ENCODE data around the gene INPP5D.
"Not testable (repeated sequence)": the region's sequence is repeated elsewhere in the genome, so short reads cannot be mapped to it uniquely, and the experiment has no call there.

The INPP5D gene

GRCh38 chr2:233189025-233189424 is 128.9 kb downstream of the INPP5D start:
- Histone ChIP-seq H3K27ac (ENCODE audit: low read depth, low read length) (no peak overlapping the region), H3K4me1 (ENCODE audit: insufficient read depth, low read length) (0 out of 2 replicates have a peak, but pooled peaks cover 4% of the 10 kb centered on the region), H3K36me3 (ENCODE audit: insufficient read depth, low read length) (no peaks in the 10 kb centered on the region), H3K9ac (ENCODE audit: low read depth, low read length) (no peak overlapping the region), H3K27me3 (ENCODE audit: insufficient read depth, low read length) (no peaks in the 10 kb centered on the region), H3K4me3 (ENCODE audit: low read length) (no peak overlapping the region), H3K9me3 (ENCODE audit: insufficient read depth, low read depth, low read length) (no peaks in the 10 kb centered on the region)
- WGBS, result 87% methylated on average over 8 of the region's 8 CpGs

GRCh38 chr2:233191016-233191415 is 130.9 kb downstream of the INPP5D start:
- H3K4me1 ChIP-seq (ENCODE audit: insufficient read depth, low read length); H3K9me3 ChIP-seq (ENCODE audit: insufficient read depth, low read depth, low read length); H3K4me3 ChIP-seq (ENCODE audit: low read length); H3K36me3 ChIP-seq (ENCODE audit: insufficient read depth, low read length); H3K27me3 ChIP-seq (ENCODE audit: insufficient read depth, low read length); H3K9ac ChIP-seq (ENCODE audit: low read depth, low read length); H3K27ac ChIP-seq (ENCODE audit: low read depth, low read length): not testable (repeated sequence)
- 91% methylated on average over 2 of the region's 2 CpGs for WGBS

DNA sequence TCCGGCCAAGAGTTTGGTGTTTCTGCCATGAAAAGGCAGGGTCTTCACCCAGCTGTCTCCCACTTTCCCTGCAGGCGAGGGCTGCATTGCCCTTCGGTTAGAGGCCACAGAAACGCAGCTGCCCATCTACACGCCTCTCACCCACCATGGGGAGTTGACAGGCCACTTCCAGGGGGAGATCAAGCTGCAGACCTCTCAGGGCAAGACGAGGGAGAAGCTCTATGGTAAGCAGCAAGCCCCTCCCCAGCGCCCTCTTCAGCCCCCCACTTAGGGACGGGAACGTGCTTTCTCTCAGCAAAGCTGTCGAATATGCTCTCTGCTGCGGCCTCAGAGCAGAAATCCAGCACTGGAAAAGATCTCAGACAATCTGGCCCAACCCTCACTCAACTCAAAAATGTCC is 133.6 kb downstream of the INPP5D start:
- Histone ChIP-seq H3K27me3 (ENCODE audit: insufficient read depth, low read length) (no peaks in the 10 kb centered on the region), H3K27ac (ENCODE audit: low read depth, low read length) (no peak overlapping the region), H3K36me3 (ENCODE audit: insufficient read depth, low read length) (no peaks in the 10 kb centered on the region), H3K4me3 (ENCODE audit: low read length) (no peak overlapping the region), H3K9me3 (ENCODE audit: insufficient read depth, low read depth, low read length) (no peaks in the 10 kb centered on the region), H3K9ac (ENCODE audit: low read depth, low read length) (no peak overlapping the region), H3K4me1 (ENCODE audit: insufficient read depth, low read length) (0 out of 2 replicates have a peak, but pooled peaks cover 3% of the 10 kb centered on the region)
- 73% methylated on average over 11 of the region's 11 CpGs for WGBS

GRCh38 chr2:233195027-233195426 is 134.9 kb downstream of the INPP5D start:
- Histone ChIP-seq H3K4me1 (ENCODE audit: insufficient read depth, low read length) (no peaks in the 10 kb centered on the region), H3K27ac (ENCODE audit: low read depth, low read length) (no peak overlapping the region), H3K36me3 (ENCODE audit: insufficient read depth, low read length) (no peaks in the 10 kb centered on the region), H3K9ac (ENCODE audit: low read depth, low read length) (no peak overlapping the region), H3K9me3 (ENCODE audit: insufficient read depth, low read depth, low read length) (no peaks in the 10 kb centered on the region), H3K4me3 (ENCODE audit: low read length) (no peak overlapping the region), H3K27me3 (ENCODE audit: insufficient read depth, low read length) (no peaks in the 10 kb centered on the region)
- WGBS, result 98% methylated on average over 5 of the region's 5 CpGs

DNA sequence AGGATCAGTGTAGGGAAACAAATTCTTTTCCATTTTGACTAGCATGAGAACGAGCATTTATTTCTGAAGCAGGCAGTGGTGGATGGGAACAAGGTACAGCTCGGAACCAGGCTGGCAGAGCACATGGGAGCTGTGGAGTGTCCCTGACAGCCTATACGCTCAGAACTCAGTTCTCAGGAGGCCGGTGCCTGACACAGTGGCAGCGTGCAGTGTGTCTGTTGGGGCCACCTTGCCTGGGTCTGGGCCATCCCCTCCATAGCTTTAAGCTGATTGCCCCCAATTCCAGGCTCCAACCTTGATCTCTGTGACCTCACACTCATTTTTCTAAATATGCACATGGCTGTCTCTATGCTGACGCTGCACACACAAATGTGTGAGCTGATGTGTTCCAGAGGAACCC is 136.9 kb downstream of the INPP5D start:
- peaks cover 4% of the 10 kb centered on the region; the same call in 1 of the 2 replicates for H3K27me3 ChIP-seq (ENCODE audit: insufficient read depth, low read length)
- no peaks in the 10 kb centered on the region for H3K36me3 ChIP-seq (ENCODE audit: insufficient read depth, low read length)
- no peak overlapping the region for H3K27ac ChIP-seq (ENCODE audit: low read depth, low read length)
- no peaks in the 10 kb centered on the region for H3K4me1 ChIP-seq (ENCODE audit: insufficient read depth, low read length)
- no peaks in the 10 kb centered on the region for H3K9me3 ChIP-seq (ENCODE audit: insufficient read depth, low read depth, low read length)
- WGBS, result 93% methylated on average over 6 of the region's 6 CpGs
- H3K4me3 ChIP-seq (ENCODE audit: low read length), result no peak overlapping the region
- no peak overlapping the region for H3K9ac ChIP-seq (ENCODE audit: low read depth, low read length)

DNA sequence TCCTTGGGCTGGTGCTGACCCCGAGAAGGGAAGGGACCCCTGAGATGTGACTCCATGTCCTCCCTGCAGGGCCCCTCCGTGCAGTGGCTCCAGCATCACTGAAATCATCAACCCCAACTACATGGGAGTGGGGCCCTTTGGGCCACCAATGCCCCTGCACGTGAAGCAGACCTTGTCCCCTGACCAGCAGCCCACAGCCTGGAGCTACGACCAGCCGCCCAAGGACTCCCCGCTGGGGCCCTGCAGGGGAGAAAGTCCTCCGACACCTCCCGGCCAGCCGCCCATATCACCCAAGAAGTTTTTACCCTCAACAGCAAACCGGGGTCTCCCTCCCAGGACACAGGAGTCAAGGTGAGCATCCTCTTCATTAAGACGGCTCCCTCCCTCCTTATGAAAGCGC is 137.9 kb downstream of the INPP5D start:
- H3K36me3 ChIP-seq (ENCODE audit: insufficient read depth, low read length), result no peaks in the 10 kb centered on the region
- peaks cover 3% of the 10 kb centered on the region for H3K9me3 ChIP-seq (ENCODE audit: insufficient read depth, low read depth, low read length)
- H3K4me3 ChIP-seq (ENCODE audit: low read length), result no peak overlapping the region

GRCh38 chr2:233199870-233200269 is 139.7 kb downstream of the INPP5D start:
- Histone ChIP-seq H3K36me3 (ENCODE audit: insufficient read depth, low read length) (no peaks in the 10 kb centered on the region), H3K9me3 (ENCODE audit: insufficient read depth, low read depth, low read length) (peaks cover 9% of the 10 kb centered on the region), H3K4me3 (ENCODE audit: low read length) (no peak overlapping the region), H3K4me1 (ENCODE audit: insufficient read depth, low read length) (no peaks in the 10 kb centered on the region), H3K9ac (ENCODE audit: low read depth, low read length) (no peak overlapping the region), H3K27me3 (ENCODE audit: insufficient read depth, low read length) (peaks cover 4% of the 10 kb centered on the region; the same call in 1 of the 2 replicates), H3K27ac (ENCODE audit: low read depth, low read length) (no peak overlapping the region)
- WGBS, result 92% methylated on average over 10 of the region's 10 CpGs

More for the DNA sequence above, 137.9 kb downstream of the INPP5D start:
- Histone ChIP-seq H3K4me1 (ENCODE audit: insufficient read depth, low read length) (no peaks in the 10 kb centered on the region), H3K9ac (ENCODE audit: low read depth, low read length) (no peak overlapping the region), H3K27ac (ENCODE audit: low read depth, low read length) (no peak overlapping the region), H3K27me3 (ENCODE audit: insufficient read depth, low read length) (peaks cover 4% of the 10 kb centered on the region; the same call in 1 of the 2 replicates)
- WGBS, result 91% methylated on average over 12 of the region's 12 CpGs

DNA sequence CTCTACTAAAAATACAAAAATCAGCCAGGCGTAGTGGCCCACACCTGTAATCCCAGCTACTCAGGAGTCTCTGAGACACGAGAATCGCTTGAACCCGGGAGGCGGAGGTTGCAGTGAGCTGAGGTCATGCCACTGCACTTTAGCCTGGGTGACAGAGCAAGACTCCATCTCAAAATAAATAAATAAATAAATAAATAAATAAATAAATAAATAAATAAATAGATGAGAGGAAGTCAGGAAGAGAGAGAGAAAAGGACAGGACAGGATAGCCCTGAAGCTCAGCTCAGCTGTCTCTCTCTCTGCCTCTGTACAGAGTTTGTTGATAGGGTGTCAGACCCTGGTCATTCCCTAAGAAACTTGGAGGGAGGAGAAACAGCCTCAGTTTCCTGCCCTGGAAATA is 140.6 kb downstream of the INPP5D start:
- WGBS, result 95% methylated on average over 5 of the region's 5 CpGs
- H3K4me3 ChIP-seq (ENCODE audit: low read length); H3K36me3 ChIP-seq (ENCODE audit: insufficient read depth, low read length); H3K9ac ChIP-seq (ENCODE audit: low read depth, low read length); H3K4me1 ChIP-seq (ENCODE audit: insufficient read depth, low read length); H3K9me3 ChIP-seq (ENCODE audit: insufficient read depth, low read depth, low read length); H3K27me3 ChIP-seq (ENCODE audit: insufficient read depth, low read length); H3K27ac ChIP-seq (ENCODE audit: low read depth, low read length): not testable (repeated sequence)

GRCh38 chr2:233201258-233202013 is 141.3 kb downstream of the INPP5D start:
- Histone ChIP-seq H3K4me3 (ENCODE audit: low read length) (no peak overlapping the region), H3K27me3 (ENCODE audit: insufficient read depth, low read length) (peaks cover 4% of the 10 kb centered on the region; the same call in 1 of the 2 replicates), H3K9me3 (ENCODE audit: insufficient read depth, low read depth, low read length) (peaks cover 9% of the 10 kb centered on the region), H3K4me1 (ENCODE audit: insufficient read depth, low read length) (no peaks in the 10 kb centered on the region), H3K27ac (ENCODE audit: low read depth, low read length) (no peak overlapping the region), H3K36me3 (ENCODE audit: insufficient read depth, low read length) (no peaks in the 10 kb centered on the region), H3K9ac (ENCODE audit: low read depth, low read length) (no peak overlapping the region)
- 73% methylated on average over 15 of the region's 15 CpGs for whole genome bisulfite sequencing

DNA sequence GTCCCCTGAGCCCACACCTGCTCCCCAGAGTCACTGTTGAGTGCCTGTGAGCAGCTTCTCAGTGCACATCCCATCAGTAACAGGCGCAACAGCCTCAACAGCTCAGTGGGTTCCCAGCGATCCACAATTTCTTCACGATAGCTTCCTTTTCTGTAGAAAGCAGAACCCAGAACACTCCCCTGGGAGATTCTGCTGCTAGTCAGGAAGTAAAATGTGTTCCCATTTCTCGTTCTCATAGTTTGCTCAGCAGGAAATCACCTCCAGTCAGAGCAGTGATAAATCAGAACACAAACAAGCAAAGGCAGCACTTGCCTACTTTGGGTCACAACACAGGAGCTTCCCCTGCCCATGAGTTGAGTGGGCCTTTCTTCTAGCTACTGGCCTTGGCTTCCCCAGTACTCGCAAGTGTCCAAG is 142.4 kb downstream of the INPP5D start:
- peaks cover 4% of the 10 kb centered on the region; the same call in 1 of the 2 replicates for H3K27me3 ChIP-seq (ENCODE audit: insufficient read depth, low read length)
- no peak overlapping the region for H3K27ac ChIP-seq (ENCODE audit: low read depth, low read length)
- 91% methylated on average over 5 of the region's 5 CpGs for WGBS
- H3K9ac ChIP-seq (ENCODE audit: low read depth, low read length), result no peak overlapping the region
- H3K9me3 ChIP-seq (ENCODE audit: insufficient read depth, low read depth, low read length), result peaks cover 9% of the 10 kb centered on the region
- H3K4me3 ChIP-seq (ENCODE audit: low read length), result no peak overlapping the region
- no peaks in the 10 kb centered on the region for H3K4me1 ChIP-seq (ENCODE audit: insufficient read depth, low read length)
- no peaks in the 10 kb centered on the region for H3K36me3 ChIP-seq (ENCODE audit: insufficient read depth, low read length)

DNA sequence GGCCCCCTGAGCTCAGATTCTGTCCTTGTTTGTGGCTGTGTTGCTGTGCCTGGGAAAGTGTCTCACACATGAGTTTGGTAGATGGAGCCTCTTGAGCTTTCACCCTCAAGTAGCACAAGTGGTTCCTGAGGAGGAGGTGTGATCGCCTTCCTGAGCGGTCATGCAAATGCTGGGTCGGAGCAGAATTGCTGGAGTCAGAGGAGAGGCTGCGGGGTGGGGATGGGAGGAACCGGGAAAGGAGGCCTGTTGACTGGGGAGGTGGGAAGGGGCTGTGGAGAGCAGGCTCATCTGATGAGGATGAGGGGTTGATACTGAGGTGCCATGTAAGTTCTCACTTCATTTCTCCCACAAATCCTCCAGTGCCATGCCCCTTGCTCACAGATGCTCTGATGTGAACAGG is 142.9 kb downstream of the INPP5D start:
- Histone ChIP-seq H3K4me3 (ENCODE audit: low read length) (no peak overlapping the region), H3K9ac (ENCODE audit: low read depth, low read length) (no peak overlapping the region), H3K27me3 (ENCODE audit: insufficient read depth, low read length) (peaks cover 4% of the 10 kb centered on the region; the same call in 1 of the 2 replicates), H3K36me3 (ENCODE audit: insufficient read depth, low read length) (no peaks in the 10 kb centered on the region), H3K27ac (ENCODE audit: low read depth, low read length) (no peak overlapping the region), H3K4me1 (ENCODE audit: insufficient read depth, low read length) (0 out of 2 replicates have a peak, but pooled peaks cover under 1% of the 10 kb centered on the region), H3K9me3 (ENCODE audit: insufficient read depth, low read depth, low read length) (peaks cover 9% of the 10 kb centered on the region)
- WGBS, result 97% methylated on average over 5 of the region's 5 CpGs

Data from HUES64 (cell line).